Activated T-helper 9 cell treated with anti-CD3 and anti-CD28 coated beads, Interleukin-2, amount 50 U/mL, for 16 hours (primary cell): ENCODE results near the gene MEAK7.

Experiments used
- DNase-seq: peaks from one replicate; pipeline ENCODE4 v3.0.0-alpha.2; 2020; ENCODE audit warnings: low read depth

MEAK7 gene

DNA sequence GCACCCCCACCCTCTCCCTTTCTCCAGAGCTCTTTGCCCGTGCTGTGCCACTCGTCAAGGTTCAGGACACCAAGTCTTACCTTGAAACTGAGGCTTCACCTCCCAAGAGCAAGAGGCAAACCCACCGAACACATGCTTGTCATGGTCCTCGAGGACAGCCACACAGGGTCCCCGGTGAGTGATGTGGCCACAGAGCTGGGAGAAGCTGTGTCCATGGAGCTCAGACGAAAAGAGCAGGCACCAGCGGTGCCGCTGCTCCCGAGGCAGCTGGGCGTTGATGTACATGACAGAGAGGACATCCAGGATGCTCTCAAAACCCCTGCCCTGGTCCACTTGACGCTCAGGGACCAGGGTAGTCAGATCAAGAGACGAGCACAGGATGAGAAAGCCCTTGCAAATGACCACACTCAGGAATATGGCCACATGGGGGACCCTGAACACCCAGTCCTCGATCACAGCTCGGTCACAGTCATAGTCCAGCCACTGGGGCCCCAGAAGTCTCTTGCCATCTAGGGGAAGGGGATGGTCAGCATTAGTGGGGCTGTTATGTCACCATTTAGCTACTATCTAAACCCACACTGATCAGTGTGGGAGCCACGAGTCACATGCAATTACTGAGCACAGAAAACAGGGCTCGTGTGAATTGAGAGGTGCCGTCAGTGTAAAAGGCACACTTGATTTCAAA, 17.8 kb downstream of the MEAK7 start:
- DNase-seq = no peak

DNA sequence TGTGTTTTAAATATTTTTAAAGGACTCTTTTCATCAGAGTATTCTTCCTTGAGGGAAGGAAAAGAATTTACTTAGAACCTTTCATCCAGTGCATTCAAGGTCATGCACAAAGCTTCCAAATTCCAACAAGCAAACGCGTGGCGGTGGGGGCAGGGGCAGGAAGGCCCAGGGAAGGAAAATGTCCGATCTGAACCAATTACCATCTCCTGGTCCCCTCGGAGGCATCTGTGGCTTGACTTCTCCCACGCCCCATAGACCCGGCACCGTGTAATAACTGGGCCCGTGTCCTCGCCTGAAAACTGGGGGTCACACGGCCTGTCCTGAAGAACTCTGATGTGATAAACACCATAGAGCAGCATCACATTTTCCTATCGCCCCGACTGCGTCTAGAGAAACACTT, 18.3 kb downstream of the MEAK7 start:
- DNase-seq = no peak

DNA sequence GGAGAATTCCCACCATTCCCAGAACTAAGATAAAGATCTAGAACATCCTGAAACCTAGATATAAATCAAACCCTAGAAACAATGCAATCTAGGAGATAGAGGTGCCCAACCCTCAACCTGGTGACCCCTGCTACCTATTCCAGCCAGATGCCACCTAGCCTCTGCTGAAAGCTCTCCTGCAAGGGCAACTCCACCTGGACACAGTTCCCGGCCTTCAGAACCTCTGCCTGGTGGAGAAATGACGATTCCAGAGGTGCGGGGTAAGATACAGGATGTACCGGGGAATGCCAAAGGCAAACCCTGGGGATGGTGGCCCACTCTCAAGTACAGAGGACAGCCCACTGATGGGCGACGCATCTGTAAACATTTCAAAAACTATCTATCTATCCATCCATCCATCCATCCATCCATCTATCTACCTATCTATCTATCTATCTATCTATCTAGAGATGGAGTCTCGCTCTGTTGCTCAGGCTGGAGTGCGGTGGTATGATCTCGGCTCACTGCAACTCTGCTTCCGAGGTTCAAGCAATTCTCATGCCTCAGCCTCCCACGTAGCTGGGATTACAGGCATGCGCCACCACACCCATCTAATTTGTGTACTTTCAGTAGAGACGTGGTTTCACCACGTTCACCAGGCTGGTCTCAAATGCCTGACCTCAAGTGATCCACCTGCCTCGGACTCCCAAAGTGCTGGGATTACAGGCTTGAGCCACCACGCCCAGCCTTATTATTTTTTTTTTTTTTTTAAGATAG, 19.0 kb downstream of the MEAK7 start:
- DNase-seq = no peak

DNA sequence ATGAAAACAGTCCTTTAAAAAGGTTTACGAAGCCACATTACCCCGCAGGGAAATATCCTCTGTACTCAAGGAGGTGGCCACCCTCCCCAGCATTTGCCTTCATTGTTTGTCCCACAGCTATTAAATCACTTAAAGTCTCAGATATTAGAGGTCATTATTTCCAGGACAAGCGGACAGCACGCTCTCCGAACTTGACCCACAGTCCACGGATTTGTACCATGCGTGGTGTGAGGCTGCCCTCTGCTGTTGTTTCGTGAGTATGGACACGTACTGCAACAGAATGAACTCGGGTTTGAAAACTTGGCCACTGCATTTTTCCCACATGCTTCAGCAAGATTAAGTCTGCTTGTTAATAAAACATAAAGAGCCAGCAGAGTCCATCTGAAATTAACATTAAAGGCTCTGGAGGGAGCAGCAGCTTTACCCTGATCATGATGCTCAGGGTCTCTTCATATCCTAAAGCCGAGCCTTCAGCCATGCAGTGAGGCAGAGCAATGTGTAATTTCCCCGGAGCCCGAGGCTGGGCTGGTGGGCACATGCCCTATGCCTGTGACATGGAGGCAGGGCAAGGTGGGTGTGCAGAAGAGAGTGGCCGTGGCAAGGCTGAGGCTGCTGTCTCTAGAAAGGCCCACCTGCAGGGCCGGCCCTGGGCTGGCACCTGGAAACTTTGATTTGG, 19.7 kb downstream of the MEAK7 start:
- no peak for DNase-seq

DNA sequence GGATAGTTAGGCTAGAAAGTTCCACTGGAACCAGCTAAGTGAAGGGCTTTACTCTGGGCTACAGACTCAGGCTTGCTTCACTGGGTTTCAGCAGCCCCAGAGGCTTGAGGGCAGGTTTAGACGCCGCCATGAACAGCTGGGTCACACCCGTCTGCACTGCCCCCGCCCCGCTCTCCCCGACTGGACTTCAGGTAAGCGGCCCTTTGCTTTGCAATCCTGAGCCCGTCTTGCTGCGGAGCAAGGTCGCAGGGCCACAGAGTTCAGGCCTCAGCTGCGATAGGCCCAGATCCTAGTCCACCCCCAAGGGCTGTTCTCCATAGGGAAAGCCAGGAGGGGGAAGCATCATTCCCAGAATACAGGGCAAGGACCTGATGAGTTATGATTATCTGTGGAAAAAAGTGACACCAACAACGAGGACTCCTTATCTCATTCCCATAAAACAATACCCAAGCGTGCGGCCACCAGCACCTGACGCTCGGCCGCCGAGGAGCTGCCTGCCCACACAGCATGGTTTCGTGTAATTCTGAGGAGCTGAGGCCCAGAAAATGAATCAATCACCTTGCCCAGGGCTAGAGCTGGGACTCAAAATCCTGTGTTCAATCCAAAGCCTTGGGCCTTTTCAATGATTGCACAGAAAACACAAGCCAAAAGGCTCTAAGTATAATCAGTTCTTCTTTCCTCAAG, 20.4 kb downstream of the MEAK7 start:
- DNase-seq = no peak

DNA sequence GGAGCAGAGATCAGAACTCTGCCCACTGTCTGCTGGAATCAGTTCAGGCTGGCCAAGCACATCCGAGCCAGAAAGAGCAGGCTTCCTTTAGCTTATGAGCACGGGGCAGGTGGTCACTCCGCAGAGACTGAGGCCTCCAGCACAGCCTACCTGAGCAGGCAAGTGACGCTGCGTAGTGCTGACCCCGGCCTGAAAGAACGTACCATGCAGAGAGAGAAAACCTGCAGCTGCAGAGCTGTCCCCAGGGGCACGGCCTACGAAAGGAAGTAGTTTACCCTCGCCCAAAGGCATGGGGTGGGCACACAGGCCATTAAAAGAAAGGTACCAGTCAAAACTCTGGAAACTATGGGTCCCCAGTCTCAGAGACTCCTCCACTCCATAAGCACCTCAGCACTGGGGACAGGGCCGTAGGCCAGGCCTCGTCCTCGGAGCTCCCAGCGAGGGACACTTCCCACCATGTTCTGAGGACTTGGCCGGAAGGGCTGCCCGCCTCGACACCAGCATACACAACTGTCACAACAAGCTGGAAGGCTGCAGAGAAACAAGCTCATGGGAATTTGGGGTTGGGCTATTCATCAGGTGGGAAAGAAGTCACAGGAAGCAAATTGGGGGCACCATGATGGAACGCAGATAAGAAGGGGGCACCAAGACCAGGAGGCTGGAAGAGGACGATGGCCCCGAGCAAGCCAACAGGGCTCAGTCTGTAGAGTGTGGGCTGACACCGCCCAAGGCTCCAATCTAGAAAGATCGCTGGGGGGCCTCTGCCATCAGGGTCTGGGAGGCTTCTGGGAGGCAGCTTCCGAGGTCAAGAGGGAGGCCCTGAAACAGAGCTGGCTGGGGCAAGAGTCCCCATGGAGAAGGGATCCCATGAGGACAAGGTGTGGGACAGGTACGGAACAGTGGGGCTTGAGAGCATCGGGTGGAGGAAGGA, 21.2 kb downstream of the MEAK7 start:
- no peak for DNase-seq

DNA sequence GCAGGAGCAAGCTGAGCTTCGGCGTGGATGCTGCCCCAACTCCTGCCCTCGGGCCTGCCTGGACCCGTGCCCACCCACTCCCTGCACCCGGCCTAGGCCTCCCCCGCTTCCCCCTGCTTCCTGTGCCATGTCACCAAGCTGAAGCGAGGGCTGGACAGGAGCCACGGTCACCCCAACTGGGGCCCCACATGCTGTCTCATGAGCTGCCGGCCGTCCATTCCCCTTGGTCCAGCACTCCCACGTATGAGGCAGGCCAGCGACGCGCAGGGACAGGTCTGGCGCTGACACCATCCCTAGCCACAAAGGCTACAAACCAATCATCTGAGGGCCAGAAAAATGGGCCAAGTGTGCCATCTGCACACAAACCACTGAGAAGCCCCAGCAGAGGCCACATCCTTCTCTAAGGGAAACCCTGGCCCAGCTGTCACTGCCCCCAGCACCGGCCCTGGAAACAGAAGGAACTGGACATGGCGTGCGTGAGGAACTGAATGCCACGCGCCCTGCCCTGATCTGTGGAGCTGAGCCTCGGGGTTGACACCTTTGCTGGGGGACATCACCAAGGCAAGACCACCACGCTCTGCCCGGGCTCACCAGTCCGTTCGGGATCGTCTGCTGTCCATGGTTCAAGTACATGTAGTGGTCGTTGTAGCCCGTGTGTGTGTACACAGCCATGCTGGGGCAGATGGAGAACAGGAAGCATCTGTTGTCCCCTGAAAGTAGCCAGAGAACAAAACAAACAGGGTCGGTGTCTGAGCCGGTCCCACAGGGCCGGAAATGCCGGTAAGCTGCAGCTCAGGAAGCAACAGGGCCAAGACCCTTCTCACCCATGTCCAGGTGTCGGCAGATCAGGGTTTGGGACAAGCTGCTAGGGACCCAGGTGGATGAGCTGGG, 22.2 kb downstream of the MEAK7 start:
- DNase-seq = no peak

DNA sequence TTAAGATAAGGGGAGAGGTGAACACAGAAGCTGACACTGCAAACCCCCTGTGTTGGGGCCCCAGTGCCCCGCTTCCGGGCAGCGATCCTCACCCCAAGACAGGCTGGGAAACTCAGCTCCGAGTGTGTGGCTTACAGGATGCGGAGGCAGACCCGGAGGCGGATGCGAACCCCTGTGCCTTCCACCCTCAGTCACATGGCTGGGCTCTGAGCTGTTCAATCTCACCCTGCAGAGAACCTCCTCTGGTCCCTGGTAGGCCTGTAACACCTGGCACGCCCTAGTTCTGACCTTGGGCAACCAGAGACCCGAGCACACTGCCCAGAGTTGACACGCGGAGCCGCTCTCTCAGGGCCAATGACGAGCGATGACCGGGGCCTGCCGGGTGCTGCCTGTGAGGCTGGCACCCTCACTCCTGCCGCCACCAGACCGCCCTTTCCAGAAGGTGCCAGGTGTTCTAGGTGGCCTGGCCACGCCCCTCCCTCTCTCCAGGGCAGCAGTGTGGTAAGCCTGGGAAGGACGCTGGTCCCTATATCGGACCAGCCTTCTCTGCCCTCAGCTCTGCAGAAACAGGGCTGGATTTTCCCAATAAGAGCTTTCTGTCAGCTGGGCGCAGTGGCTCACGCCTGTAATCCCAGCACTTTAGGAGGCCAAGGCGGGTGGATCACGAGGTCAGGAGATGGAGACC, 23.3 kb downstream of the MEAK7 start:
- no peak for DNase-seq

DNA sequence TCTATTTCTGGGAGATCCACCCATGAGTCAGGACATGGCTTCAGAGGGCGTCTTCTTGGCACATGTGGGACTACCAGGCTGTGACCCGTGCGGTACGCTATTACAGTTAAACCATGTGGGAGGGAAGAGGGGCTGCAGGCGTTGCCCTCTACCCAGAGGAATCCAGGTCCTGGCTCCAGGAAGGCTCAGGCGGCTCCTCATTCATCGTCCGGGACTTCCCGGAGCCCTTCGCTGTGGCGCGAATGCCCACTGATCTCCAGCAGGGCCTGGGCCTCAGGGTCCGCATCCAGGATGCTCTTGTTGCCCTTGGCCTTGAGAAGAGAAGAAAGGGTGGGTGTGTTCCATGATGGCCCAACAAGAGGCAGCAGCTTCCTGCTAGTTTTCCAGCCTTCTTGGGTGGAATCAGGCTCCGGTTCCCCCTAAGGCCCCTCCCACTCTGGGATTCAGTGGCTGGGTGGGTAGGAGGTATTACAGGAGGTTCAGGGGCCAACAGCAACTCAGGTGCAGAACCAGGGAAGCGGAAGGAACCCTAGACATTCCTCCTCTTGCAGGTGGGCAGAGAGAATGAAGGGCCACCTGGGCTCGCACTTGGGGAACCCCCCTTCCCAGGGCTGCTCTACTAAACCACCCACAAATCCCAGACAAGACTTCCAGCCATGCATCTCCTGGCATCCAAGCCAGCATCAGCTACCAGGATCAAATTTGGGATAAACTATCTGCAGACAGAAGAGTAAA, 24.6 kb downstream of the MEAK7 start:
- DNase-seq = no peak

DNA sequence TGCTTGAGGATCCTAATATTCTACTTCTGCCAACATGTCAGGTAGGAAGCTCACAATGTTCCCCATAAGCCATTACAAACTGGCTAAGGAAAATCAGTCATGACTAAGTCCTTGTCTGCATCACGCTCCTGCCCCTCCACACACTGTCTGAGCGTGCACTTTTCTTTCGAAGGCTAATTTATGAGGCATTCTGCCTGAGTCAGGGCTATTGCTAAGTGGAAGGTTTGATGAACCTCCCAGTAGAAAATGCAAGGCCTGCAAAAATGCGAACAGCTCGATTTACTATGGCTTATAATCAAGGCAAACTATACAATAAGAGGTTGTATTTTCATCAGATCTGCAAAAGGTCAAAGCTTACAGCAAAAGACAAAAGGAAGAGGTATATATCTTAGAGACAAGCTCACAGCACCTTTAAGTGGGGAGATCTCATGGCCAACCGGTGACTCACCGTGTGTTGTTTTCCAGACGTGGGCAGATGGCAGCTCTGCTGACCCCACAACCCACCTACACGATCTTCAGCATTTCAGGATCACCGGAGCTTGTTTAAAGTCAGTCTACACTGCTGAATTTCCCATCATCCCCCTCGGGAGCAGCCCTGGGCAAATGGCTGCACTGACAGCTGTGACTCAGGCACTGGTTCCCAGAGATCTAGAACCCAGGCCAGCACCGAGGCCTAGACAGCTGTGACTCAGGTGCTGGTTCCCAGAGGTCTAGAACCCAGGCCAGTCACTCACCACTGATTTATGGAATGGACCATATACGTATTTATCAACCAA, 26.1 kb downstream of the MEAK7 start:
- no peak for DNase-seq

DNA sequence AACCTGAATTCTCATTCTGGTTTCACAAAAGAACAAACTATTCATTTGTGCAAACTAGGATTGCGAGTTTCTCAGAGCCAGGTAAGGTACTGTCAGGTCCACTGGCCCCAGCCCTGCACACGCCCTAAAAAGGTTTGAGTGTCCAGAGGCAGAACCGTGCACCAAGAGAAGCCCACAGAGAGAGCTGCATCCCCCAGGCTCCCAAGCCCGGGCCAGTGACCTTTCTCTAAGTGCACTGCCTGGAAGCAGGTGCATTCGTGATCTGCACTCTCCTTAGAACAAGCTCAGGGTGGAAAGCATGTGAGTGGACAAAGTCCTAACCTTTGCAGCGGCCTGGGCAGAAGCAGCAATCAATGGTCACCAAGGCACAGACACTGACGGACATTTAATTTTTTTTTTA, 26.8 kb downstream of the MEAK7 start:
- no peak for DNase-seq

DNA sequence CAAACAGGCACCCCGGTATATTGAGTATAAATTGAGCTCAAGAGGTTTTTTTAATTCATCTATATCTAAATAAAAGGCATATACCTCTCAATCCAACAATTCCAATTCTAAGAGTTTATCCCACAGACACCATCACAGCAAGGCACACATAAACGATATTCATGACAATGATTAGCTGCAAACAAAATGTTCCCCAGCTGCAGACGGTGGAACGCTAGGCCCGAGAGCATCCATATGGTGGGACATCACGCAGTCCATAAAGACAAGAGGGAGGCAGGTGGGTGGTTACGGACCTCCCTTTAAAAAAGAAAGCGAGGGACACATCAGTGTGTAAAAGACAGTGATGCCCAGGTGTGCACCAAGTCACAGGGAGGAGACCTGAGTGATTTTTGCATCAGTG, 28.1 kb downstream of the MEAK7 start:
- DNase-seq = no peak

DNA sequence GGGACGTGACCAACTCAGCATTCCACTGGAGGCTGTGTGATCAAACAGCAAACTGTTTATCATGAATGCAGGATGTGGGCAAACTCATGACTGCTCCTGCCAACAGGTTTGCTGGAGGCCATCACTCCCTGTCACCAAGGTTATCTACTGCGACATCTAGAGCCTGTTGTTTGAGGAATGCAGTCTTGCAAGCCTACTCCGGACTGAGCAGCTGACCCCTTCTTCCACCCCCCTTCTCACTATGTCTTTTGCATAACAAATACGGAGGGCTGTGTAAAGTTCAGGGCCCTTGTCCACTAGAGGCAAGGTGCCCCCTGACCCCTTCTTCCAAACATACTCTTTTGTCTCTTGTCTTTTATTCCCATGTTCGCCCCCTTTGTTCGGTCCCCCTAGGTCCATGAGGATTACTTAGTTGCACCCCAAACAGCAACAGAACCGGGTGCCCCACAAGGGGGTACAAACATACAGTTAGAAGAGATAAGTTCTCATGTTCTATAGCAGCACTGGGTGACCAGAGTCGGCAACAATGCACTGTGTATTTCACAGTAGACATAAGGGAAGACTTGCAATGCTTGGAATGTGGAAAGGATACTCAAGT, 28.7 kb downstream of the MEAK7 start:
- DNase-seq = no peak

DNA sequence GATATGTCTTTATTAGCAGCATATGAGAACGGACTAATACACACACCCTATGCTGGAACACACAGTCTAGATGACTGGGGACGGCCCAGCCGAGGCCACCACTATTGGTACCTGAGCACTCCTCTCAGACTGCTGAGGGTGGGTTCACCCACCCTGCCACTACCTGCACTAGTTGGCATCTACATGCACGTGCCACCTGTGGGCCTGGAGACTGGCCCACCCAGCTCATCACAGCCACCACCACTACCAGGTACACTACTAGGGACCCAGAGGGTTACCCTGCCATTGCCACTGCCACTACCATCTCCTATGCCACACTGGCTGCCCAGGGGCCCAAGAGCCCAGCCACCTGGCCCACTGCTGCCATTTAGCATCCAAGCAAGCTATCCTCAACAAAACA, 32.5 kb downstream of the MEAK7 start:
- DNase-seq = no peak

DNA sequence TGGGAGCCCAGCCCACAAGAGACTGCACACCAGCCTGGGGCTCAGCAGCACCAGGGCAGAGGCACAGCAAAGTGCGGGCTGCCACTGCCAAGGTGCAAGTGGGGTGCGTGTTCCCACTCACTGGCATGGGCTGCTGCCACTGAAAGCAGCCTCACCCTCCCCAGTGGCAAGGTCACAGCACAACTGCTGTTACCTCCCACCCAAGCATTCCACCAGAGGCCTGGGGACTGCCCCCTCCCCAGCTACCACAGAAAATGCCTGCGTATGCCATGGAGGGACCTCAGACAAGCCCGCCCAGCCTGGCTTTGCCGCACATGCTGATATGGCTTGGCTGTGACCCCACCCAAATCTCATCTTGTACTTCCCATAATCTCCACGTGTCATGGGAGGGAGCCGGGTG, 33.1 kb downstream of the MEAK7 start:
- no peak for DNase-seq

DNA sequence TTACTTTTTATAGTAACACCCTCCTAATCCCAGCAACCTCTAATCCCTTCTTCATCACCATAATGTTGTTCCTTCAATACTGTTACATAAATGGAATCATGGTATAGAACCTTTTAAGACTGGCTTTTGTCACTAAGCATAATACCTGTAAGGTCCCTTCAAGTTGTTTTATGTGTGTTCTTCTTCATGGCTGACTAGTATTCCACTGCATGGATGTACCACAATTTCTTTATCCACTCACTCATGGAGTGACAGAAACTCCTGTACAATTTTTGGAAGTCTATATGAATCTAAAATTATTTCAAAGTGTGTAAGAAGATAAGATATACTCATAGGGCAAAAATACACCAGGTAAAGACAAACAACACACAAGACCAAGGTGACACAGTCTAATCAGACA, 36.8 kb downstream of the MEAK7 start:
- DNase-seq = no peak

DNA sequence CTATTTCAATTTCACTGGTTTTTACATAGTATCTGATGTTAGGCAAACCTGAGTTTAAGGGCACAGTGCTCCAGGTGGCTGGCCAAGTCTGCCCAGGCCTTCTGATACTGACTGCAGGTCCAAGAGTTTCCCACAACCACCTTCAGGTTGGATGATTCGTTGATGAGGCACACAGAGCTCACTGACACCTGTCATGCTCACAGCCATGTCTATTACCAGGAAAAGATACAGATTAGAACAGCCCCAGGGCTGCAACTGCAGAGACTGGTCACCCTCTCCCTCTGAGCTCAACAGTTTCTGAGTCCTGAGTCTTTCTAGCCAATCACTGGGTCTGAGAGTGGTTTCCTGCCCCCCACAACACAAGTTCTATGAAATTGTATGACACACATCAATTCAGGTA, 37.2 kb downstream of the MEAK7 start:
- no peak for DNase-seq

DNA sequence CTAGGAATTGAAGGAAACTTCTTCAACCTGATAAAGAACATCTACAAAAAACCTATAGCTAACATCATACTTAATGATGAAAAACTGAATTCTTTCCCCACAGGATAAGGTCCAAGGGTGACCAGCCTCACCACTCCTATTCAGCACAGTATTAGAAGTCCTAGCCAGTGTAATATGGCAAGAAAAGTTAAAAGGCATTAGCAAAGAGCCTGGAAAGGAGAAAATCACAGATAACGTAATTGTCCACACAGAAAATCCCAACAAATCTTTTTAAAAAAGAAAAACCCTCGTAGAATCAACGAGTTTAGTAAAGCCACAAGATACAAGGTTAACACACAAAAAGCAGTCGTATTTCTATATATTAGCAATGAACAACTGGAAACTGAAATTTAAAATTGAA, 37.8 kb downstream of the MEAK7 start:
- no peak for DNase-seq
